ENCODE data around the gene DENND2A.

DNA sequence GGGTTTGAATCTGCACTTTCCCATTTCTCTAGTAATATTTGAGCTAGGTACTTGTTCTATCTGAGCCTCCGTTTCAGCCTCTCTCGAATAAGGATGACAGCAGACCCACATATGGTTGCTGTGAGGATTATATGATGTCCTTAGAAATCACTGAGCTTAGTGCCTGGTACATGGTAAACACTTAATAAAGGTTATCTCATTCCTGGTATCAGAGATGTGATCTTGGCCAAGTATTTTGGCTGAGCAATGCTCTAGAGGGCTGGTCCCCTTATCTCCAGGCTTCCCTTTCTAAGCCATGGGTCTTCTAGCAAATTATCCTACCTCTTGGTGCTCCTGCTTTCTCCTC is 160.9 kb downstream of the DENND2A start:
- TF ChIP-seq RAD21 (IDR thresholded peaks at IDR 0.05; ENCODE audit: low read depth) (no peak), YY1 (IDR thresholded peaks at IDR 0.05; ENCODE audit: low read depth) (no peak), TEAD4 (IDR thresholded peaks at IDR 0.05) (no peak), NFIC (IDR thresholded peaks at IDR 0.05) (no peak), EP300 (IDR thresholded peaks at IDR 0.05; ENCODE audit: borderline replicate concordance) (no peak)
- TF ChIP-seq, protein P1, sequence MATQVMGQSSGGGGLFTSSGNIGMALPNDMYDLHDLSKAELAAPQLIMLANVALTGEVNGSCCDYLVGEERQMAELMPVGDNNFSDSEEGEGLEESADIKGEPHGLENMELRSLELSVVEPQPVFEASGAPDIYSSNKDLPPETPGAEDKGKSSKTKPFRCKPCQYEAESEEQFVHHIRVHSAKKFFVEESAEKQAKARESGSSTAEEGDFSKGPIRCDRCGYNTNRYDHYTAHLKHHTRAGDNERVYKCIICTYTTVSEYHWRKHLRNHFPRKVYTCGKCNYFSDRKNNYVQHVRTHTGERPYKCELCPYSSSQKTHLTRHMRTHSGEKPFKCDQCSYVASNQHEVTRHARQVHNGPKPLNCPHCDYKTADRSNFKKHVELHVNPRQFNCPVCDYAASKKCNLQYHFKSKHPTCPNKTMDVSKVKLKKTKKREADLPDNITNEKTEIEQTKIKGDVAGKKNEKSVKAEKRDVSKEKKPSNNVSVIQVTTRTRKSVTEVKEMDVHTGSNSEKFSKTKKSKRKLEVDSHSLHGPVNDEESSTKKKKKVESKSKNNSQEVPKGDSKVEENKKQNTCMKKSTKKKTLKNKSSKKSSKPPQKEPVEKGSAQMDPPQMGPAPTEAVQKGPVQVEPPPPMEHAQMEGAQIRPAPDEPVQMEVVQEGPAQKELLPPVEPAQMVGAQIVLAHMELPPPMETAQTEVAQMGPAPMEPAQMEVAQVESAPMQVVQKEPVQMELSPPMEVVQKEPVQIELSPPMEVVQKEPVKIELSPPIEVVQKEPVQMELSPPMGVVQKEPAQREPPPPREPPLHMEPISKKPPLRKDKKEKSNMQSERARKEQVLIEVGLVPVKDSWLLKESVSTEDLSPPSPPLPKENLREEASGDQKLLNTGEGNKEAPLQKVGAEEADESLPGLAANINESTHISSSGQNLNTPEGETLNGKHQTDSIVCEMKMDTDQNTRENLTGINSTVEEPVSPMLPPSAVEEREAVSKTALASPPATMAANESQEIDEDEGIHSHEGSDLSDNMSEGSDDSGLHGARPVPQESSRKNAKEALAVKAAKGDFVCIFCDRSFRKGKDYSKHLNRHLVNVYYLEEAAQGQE (IDR thresholded peaks at IDR 0.05; ENCODE audit: low read depth) = no peak
- TF ChIP-seq, protein P2, sequence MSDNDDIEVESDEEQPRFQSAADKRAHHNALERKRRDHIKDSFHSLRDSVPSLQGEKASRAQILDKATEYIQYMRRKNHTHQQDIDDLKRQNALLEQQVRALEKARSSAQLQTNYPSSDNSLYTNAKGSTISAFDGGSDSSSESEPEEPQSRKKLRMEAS (IDR thresholded peaks at IDR 0.05) = no peak
